Astrocyte of the cerebellum (primary cell): Measurements from ENCODE around the gene IL22RA2.

Experiments
- DNase-seq: peaks from one replicate; pipeline ENCODE4 v3.0.0-alpha.2; 2011; ENCODE audit warnings: low read depth
- H3K4me3 ChIP-seq: 2 replicates; pipeline ENCODE4 v1.5.1; 2011; ENCODE audit warnings: mild to moderate bottlenecking, low read depth, low read length, moderate library complexity
- CTCF ChIP-seq: IDR thresholded peaks from 2 replicates; pipeline ENCODE4 v1.5.1; 2012; ENCODE audit warnings: low read length, low read depth, moderate library complexity, mild to moderate bottlenecking; ENCODE audit errors: missing control alignments
- in situ Hi-C: cut with HindIII; loops from 2 replicates; pipeline ENCODE4 v1.10.0; 2017; ENCODE audit warnings: low sequenced_read_pairs

The IL22RA2 gene

GRCh38 chr6:137145421-137145820 lies 28.0 kb downstream of the IL22RA2 start:
- H3K4me3 ChIP-seq: no peak overlapping the region
- no peak for TF ChIP-seq CTCF
- in situ Hi-C loops: no loop called here
- peak; percentile 2 for DNase-seq

- in situ Hi-C loops: no loop called here
- TF ChIP-seq CTCF: no peak
- no peak overlapping the region for H3K4me3 ChIP-seq
- no peak for DNase-seq
These were observed 37.4 kb downstream of the IL22RA2 start for GRCh38 chr6:137136065-137136464.

GRCh38 chr6:137134483-137134882 lies 39.0 kb downstream of the IL22RA2 start:
- in situ Hi-C loops: loop anchor here (5.0 kb wide), 1 partner anchor 37 kb away; no protein-coding TSS in a partner anchor
- TF ChIP-seq CTCF: no peak
- DNase-seq: no peak
- H3K4me3 ChIP-seq: no peak overlapping the region

GRCh38 chr6:137133122-137133521 lies 40.3 kb downstream of the IL22RA2 start:
- TF ChIP-seq CTCF: no peak
- H3K4me3 ChIP-seq: no peak overlapping the region
- in situ Hi-C loops: loop anchor here (5.0 kb wide), 1 partner anchor 36 kb away; no protein-coding TSS in a partner anchor
- no peak for DNase-seq

GRCh38 chr6:137126875-137127485 lies 46.5 kb downstream of the IL22RA2 start:
- DNase-seq: no peak
- H3K4me3 ChIP-seq: no peak overlapping the region
- in situ Hi-C loops: no loop called here
- no peak for TF ChIP-seq CTCF

- in situ Hi-C loops: no loop called here
- no peak for DNase-seq
- H3K4me3 ChIP-seq: no peak overlapping the region
- no peak for TF ChIP-seq CTCF
These were observed 50.4 kb downstream of the IL22RA2 start for GRCh38 chr6:137123078-137123477.
